Dendritic cell treated with granulocyte-macrophage colony-stimulating factor and Interleukin-4, amounts not matched to agents 40 ng/mL and 50 ng/mL, for 4 days (primary cell): ENCODE results near the gene AFF1.
A peak's percentile ranks its signal among the peaks of the same experiment; 100 is the strongest.

ENCODE experiments used
- H3K27ac Mint-ChIP-seq: one replicate; pipeline ENCODE4 v1.8.0; 2022; ENCODE audit warnings: mild to moderate bottlenecking, mixed read lengths
- H3K27me3 Mint-ChIP-seq: one replicate; pipeline ENCODE4 v1.8.0; 2022; ENCODE audit warnings: mild to moderate bottlenecking, mixed read lengths
- H3K36me3 Mint-ChIP-seq: one replicate; pipeline ENCODE4 v1.8.0; 2022; ENCODE audit warnings: low read depth, mixed read lengths
- H3K4me1 Mint-ChIP-seq: one replicate; pipeline ENCODE4 v1.8.0; 2022; ENCODE audit warnings: low read depth, mixed read lengths
- H3K4me3 Mint-ChIP-seq: one replicate; pipeline ENCODE4 v1.8.0; 2022; ENCODE audit warnings: mild to moderate bottlenecking, moderate library complexity, mixed read lengths
- H3K9me3 Mint-ChIP-seq: one replicate; pipeline ENCODE4 v1.8.0; 2022; ENCODE audit warnings: mixed read lengths
- intact Hi-C: fragments of 100-400 bp; cut with micrococcal nuclease; formaldehyde crosslinking; loops from one replicate; pipeline ENCODE4 v1.15.0; 2022

The AFF1 gene

GRCh38 chr4:86934771-86935565, at the start of gene AFF1:
Gene AFF1 (plus strand): TSS chr4:86935011. CDS start chr4:86948534, 13,523 bp downstream.
- intact Hi-C loops: loop anchor here (1.0 kb wide), 1 partner anchor 71 kb away; no protein-coding TSS in a partner anchor
- no peaks in the 10 kb centered on the region for H3K9me3 Mint-ChIP-seq
- H3K4me1 Mint-ChIP-seq: peaks cover 45% of the 10 kb centered on the region
- peak within 1 kb of the TSS; percentile 95 for H3K27ac Mint-ChIP-seq
- peak within 1 kb of the TSS; percentile 97 for H3K4me3 Mint-ChIP-seq
- no peaks in the 10 kb centered on the region for H3K27me3 Mint-ChIP-seq
- peaks cover 32% of the 10 kb centered on the region for H3K36me3 Mint-ChIP-seq

- peaks cover 23% of the 10 kb centered on the region for H3K27me3 Mint-ChIP-seq
- no peaks in the 10 kb centered on the region for H3K36me3 Mint-ChIP-seq
- H3K4me1 Mint-ChIP-seq: peaks cover 9% of the 10 kb centered on the region
- intact Hi-C loops: loop anchor here (5.0 kb wide), 1 partner anchor 528 kb away; the partner anchor contains the start of gene MAPK10
- H3K27ac Mint-ChIP-seq: no peak overlapping the region
- H3K9me3 Mint-ChIP-seq: no peaks in the 10 kb centered on the region
- H3K4me3 Mint-ChIP-seq: no peak overlapping the region
Measured at GRCh38 chr4:86890790-86891189, 44.0 kb upstream of the AFF1 start.

GRCh38 chr4:86891762-86892635, 42.8 kb upstream of the AFF1 start, which contains the start of gene C4orf36:
Gene C4orf36 (minus strand): TSS chr4:86892422. CDS start chr4:86891520, 902 bp downstream.
- Mint-ChIP-seq H3K9me3 (no peaks in the 10 kb centered on the region), H3K4me3 (peak within 1 kb of the TSS; percentile 72), H3K27ac (no peak within 1 kb of the TSS), H3K27me3 (peaks cover 23% of the 10 kb centered on the region), H3K36me3 (no peaks in the 10 kb centered on the region), H3K4me1 (peaks cover 9% of the 10 kb centered on the region)
- intact Hi-C loops: loop anchor here (5.0 kb wide), 1 partner anchor 530 kb away; the partner anchor contains the start of gene MAPK10

- Mint-ChIP-seq H3K4me3 (peak overlapping the region; percentile 72), H3K4me1 (peaks cover 9% of the 10 kb centered on the region), H3K27ac (no peak overlapping the region), H3K9me3 (no peaks in the 10 kb centered on the region), H3K27me3 (peaks cover 23% of the 10 kb centered on the region), H3K36me3 (no peaks in the 10 kb centered on the region)
- intact Hi-C loops: loop anchor here (5.0 kb wide), 1 partner anchor 530 kb away; the partner anchor contains the start of gene MAPK10
Measured at GRCh38 chr4:86892636-86892960, 42.2 kb upstream of the AFF1 start.

GRCh38 chr4:86893136-86893535, 41.7 kb upstream of the AFF1 start:
- H3K9me3 Mint-ChIP-seq: no peaks in the 10 kb centered on the region
- intact Hi-C loops: loop anchor here (5.0 kb wide), 1 partner anchor 531 kb away; the partner anchor contains the start of gene MAPK10

GRCh38 chr4:86894455-86894854, 40.4 kb upstream of the AFF1 start:
- peaks cover 9% of the 10 kb centered on the region for H3K4me1 Mint-ChIP-seq
- no peaks in the 10 kb centered on the region for H3K36me3 Mint-ChIP-seq
- no peaks in the 10 kb centered on the region for H3K9me3 Mint-ChIP-seq
- peaks cover 23% of the 10 kb centered on the region for H3K27me3 Mint-ChIP-seq
- no peak overlapping the region for H3K4me3 Mint-ChIP-seq
- H3K27ac Mint-ChIP-seq: no peak overlapping the region
- intact Hi-C loops: loop anchor here (1.0 to 5.0 kb wide), 2 partner anchors 398 to 532 kb away; partner anchors contain the start of gene MAPK10

More at GRCh38 chr4:86893136-86893535, 41.7 kb upstream of the AFF1 start:
- H3K27me3 Mint-ChIP-seq: peaks cover 23% of the 10 kb centered on the region
- H3K27ac Mint-ChIP-seq: no peak overlapping the region
- H3K36me3 Mint-ChIP-seq: no peaks in the 10 kb centered on the region
- no peak overlapping the region for H3K4me3 Mint-ChIP-seq
- peaks cover 9% of the 10 kb centered on the region for H3K4me1 Mint-ChIP-seq

GRCh38 chr4:86895692-86896488, 38.9 kb upstream of the AFF1 start:
- H3K36me3 Mint-ChIP-seq: no peaks in the 10 kb centered on the region
- intact Hi-C loops: loop anchor here (5.0 kb wide), 1 partner anchor 304 kb away; the partner anchor contains the start of gene PTPN13

GRCh38 chr4:86896596-86896995, 38.2 kb upstream of the AFF1 start:
- no peak overlapping the region for H3K4me3 Mint-ChIP-seq
- H3K9me3 Mint-ChIP-seq: no peaks in the 10 kb centered on the region
- no peaks in the 10 kb centered on the region for H3K36me3 Mint-ChIP-seq
- no peak overlapping the region for H3K27ac Mint-ChIP-seq
- peaks cover 19% of the 10 kb centered on the region for H3K4me1 Mint-ChIP-seq
- peaks cover 12% of the 10 kb centered on the region for H3K27me3 Mint-ChIP-seq
- intact Hi-C loops: loop anchor here (5.0 kb wide), 1 partner anchor 304 kb away; the partner anchor contains the start of gene PTPN13

More at GRCh38 chr4:86895692-86896488, 38.9 kb upstream of the AFF1 start:
- Mint-ChIP-seq H3K9me3 (no peaks in the 10 kb centered on the region), H3K27ac (no peak overlapping the region), H3K4me3 (no peak overlapping the region), H3K27me3 (peaks cover 19% of the 10 kb centered on the region), H3K4me1 (peaks cover 16% of the 10 kb centered on the region)

GRCh38 chr4:86898562-86898961, 36.2 kb upstream of the AFF1 start:
- Mint-ChIP-seq H3K4me1 (peaks cover 14% of the 10 kb centered on the region), H3K27me3 (no peaks in the 10 kb centered on the region), H3K36me3 (no peaks in the 10 kb centered on the region), H3K27ac (no peak overlapping the region), H3K4me3 (no peak overlapping the region), H3K9me3 (no peaks in the 10 kb centered on the region)
- intact Hi-C loops: loop anchor here (5.0 kb wide), 1 partner anchor 306 kb away; the partner anchor contains the start of gene PTPN13

GRCh38 chr4:86901864-86902263, 32.9 kb upstream of the AFF1 start:
- Mint-ChIP-seq H3K9me3 (no peaks in the 10 kb centered on the region), H3K36me3 (no peaks in the 10 kb centered on the region), H3K27ac (no peak overlapping the region), H3K4me1 (peaks cover 35% of the 10 kb centered on the region), H3K4me3 (no peak overlapping the region), H3K27me3 (no peaks in the 10 kb centered on the region)
- intact Hi-C loops: no loop called here

- peaks cover 74% of the 10 kb centered on the region for H3K4me1 Mint-ChIP-seq
- H3K27me3 Mint-ChIP-seq: no peaks in the 10 kb centered on the region
- peak overlapping the region; percentile 34 for H3K4me3 Mint-ChIP-seq
- H3K36me3 Mint-ChIP-seq: no peaks in the 10 kb centered on the region
- intact Hi-C loops: no loop called here
- H3K27ac Mint-ChIP-seq: peak overlapping the region; percentile 86
- no peaks in the 10 kb centered on the region for H3K9me3 Mint-ChIP-seq
Measured at GRCh38 chr4:86908251-86908657, 26.6 kb upstream of the AFF1 start.

GRCh38 chr4:86909546-86910295, 25.1 kb upstream of the AFF1 start:
- Mint-ChIP-seq H3K4me3 (peak overlapping the region; percentile 39), H3K4me1 (peaks cover 67% of the 10 kb centered on the region), H3K9me3 (no peaks in the 10 kb centered on the region), H3K36me3 (peaks cover 4% of the 10 kb centered on the region), H3K27me3 (no peaks in the 10 kb centered on the region), H3K27ac (peak overlapping the region; percentile 86)
- intact Hi-C loops: no loop called here
